Daoy (cell line): Measurements from ENCODE around the gene GLE1. TPM values are rescaled to one million over a fixed set of nuclear protein-coding genes. Genes with fewer than 3 reads are reported as not detected.
"Not testable (repeated sequence)": the region's sequence is repeated elsewhere in the genome, so short reads cannot be mapped to it uniquely, and the experiment has no call there.

ENCODE experiments used
- DNase-seq: peaks from one replicate; pipeline ENCODE4 v3.0.0-alpha.2; 2015; ENCODE audit warnings: low read depth
- total RNA-seq: library from RNA; depleted of rRNA; stranded (reverse); fragments of >200 nt; shearing (Covaris generic); gene quantifications from 2 replicates; pipeline ENCODE4 v1.2.3, GENCODE V29; 2014

The GLE1 gene
- total RNA-seq, 1 experiment from 2014 or later = 58.3 TPM

GRCh38 chr9:128552153-128552743 lies 47.7 kb downstream of the GLE1 start, which contains the start of gene SPTAN1:
TSS of gene SPTAN1 (plus strand) at chr9:128552587. CDS start at chr9:128566741, 14,154 bp downstream.
- peak; percentile 97 for DNase-seq

DNA sequence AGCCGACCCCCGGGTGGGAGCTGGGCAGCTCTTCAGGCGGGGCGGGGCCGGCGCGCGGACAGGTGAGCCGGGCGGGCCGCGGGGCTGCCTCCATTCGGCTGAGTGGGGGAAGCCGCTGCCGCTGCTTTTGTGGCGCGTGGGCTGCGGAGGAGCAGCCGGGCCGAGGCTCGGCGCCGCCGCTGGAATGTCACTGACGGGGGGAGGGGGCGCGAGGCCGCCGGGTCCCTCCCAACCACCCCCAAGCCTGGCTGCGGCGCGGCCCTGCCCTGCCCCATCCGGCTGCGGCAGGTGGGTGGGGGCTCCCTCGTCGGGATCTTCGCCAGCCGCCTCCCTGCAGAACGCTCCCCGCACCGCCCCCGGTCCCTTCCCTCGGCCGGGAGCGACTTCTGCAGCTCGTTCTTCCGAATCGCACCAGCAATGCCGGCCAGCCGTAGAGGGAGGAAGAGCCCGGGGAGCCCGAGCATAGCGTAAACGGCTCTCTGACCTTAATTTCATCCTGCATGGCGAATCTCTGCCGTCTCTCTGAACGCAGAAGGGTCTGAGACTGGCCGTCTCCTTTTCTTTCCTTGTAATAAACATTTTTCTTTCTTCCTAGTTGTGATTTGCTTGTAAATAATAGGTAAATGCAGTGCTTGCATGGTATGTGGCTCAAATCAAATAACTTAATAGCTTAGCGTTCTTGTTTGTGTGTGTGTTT lies 48.4 kb downstream of the GLE1 start:
- peak; percentile 62 for DNase-seq

- peak; percentile 35 for DNase-seq
Observed at GRCh38 chr9:128553728-128554127, 49.2 kb downstream of the GLE1 start.

- DNase-seq = peak; percentile 92
Observed at GRCh38 chr9:128554155-128554862, 49.8 kb downstream of the GLE1 start.

DNA sequence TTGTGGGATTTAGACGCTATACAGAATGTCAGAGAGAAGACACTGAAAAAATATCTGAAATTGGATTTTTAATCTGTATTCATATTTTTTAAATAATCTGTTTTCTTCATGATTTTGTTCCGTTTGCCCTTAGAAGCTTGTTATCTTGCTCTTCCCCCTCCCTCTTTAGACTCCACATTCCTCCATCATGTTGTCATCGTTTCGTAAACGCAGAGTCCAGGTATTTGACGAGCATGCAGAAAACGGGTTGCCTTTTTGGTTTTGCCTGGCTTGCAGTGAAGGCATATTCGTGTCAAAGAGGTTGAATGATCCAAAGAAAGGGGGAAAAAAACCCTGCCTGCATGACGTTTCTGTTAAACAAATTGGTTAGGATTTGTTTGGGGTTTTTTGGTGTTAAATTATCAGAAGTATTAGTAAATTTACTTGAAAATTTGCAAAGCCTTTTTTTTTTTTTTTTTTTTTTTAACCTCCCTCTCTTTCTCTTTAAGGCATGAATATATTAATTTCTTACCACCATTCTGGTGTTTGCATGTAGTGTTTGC lies 50.7 kb downstream of the GLE1 start:
- DNase-seq = peak; percentile 82

GRCh38 chr9:128556276-128556675 lies 51.8 kb downstream of the GLE1 start:
- no peak for DNase-seq

DNA sequence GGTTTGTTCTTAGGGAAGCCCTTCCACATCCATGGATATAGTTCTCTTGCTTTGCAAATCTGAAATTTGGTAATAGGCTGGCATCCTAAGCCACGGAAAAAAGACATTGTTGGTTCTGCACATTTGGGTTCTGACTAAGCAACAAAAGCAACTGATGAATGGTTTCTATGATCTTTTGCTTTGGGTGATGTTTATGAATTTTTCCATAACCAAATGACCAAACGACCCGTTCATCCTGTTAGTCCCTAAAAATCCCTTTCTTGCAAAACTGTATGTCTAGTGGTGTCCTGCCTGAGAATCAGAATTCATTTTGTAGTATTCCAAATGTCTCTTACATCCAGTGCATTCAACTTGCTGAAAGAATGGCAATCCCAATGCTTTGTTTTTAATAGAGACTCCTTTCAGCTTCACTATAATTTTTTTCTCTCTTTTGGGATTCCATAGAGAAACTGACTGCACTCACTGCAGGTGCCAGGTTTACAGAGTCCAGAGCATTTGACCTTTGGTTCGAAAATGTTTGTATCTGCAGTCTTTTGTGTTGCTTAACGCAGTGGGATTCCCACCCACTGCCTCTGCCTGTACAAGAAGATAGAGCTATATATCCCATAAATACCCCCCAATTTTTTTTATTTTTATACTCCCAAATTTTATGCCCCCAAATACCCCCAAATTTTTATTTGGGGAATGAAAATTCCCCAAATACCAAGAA lies 52.6 kb downstream of the GLE1 start:
- DNase-seq = no peak

DNA sequence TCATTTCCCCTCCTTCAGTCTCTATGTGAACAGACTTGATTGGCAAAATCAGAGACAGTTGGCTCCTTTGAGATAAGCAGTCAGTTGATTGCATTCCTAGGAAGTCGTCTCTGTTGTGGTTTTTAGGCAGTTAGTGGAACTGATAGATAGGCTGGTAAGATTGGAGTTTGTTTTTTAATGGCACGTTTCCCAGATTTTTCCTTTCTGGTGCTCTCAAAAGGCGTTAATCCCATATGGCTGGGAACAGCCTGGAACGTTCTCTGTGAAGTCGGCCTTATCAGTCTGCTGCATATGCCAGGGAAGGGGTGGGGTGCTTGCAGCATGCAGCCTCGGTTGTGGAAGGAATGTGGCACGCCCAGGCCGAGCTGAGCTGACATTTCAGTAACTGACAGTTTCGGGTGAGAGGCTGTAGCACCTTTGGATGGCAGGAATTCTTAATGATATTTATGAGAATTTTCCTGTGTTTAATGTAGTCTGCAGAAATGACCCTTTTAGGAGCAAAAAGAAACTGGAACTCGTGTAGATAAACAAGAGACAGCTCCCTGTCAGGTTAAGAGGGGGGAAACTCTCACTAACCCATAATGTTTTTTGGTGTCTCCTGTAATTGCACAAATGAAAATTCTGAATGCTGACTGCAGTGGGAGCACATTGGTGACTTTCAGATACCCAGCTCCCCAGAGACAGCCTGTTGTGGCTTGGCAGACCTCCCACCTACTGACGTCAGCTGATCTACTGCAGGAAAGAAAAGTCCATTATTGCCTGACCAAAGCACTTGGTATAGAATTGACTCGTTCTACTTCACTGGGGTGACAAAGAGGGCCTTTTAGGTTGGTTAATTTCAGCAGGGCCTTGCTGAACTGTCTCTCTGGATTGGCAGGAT lies 54.2 kb downstream of the GLE1 start:
- DNase-seq = peak; percentile 92

DNA sequence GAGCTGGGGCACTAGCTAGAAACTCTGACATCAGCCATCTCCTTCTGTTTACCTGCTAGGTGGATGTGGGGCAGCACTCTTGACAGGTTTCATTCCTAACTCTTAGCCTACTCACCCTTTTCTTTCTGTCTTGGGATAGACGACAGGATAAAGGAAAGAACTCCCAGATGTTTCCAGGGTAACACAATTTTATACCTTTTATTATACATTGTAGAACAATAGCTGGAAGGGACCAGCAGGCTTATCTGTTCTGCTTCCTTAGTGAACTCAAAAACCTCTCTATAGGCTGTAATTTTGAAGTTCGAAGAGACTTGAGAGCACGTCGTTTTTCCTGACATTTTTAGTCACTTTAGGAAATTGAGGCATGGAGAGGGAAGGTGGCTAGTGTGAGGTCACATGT lies 61.1 kb downstream of the GLE1 start:
- DNase-seq = no peak

GRCh38 chr9:128568470-128569078 lies 64.1 kb downstream of the GLE1 start:
- no peak for DNase-seq

GRCh38 chr9:128575469-128575868 lies 71.0 kb downstream of the GLE1 start:
- no peak for DNase-seq

- no peak for DNase-seq
Observed at GRCh38 chr9:128575916-128576315, 71.4 kb downstream of the GLE1 start.

DNA sequence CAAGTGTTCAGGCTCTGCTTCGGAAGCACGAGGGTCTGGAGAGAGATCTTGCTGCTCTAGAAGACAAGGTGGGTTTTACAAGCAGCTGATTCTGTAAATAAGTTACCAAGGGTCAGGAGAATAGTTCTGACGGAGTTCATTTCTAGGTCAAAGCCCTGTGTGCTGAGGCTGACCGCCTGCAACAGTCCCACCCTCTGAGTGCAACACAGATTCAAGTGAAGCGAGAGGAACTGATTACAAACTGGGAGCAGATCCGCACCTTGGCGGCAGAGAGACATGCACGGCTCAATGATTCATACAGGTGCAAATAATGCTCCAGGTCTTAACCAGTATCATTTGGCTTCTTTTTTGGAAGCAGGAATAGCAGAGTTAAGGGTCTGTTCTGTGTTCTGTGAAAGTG lies 72.7 kb downstream of the GLE1 start:
- no peak for DNase-seq

- no peak for DNase-seq
Observed at GRCh38 chr9:128579194-128579593, 74.7 kb downstream of the GLE1 start.

GRCh38 chr9:128580731-128581130 lies 76.2 kb downstream of the GLE1 start:
- no peak for DNase-seq

GRCh38 chr9:128585155-128585554 lies 80.6 kb downstream of the GLE1 start:
- DNase-seq = not testable (repeated sequence)

- DNase-seq = not testable (repeated sequence)
Observed at GRCh38 chr9:128586934-128587333, 82.4 kb downstream of the GLE1 start.

- DNase-seq = no peak
Observed at GRCh38 chr9:128587453-128587852, 82.9 kb downstream of the GLE1 start.

- no peak for DNase-seq
Observed at GRCh38 chr9:128588581-128589233, 84.2 kb downstream of the GLE1 start.
